ENCODE measurements around the gene GGTLC2.
"Not testable (repeated sequence)": the region's sequence is repeated elsewhere in the genome, so short reads cannot be mapped to it uniquely, and the experiment has no call there.

Gene GGTLC2

GRCh38 chr22:22685586-22685985, 41.2 kb downstream of the GGTLC2 start:
- no peak for TF ChIP-seq CTCF (IDR thresholded peaks at IDR 0.05; ENCODE audit: control insufficient read depth, insufficient read depth, low read depth, low read length, missing control alignments)
- H3K4me3 ChIP-seq (ENCODE audit: control insufficient read depth, low read depth, low read length), result no peak overlapping the region
- DNase-seq (ENCODE audit: low read depth), result no peak

GRCh38 chr22:22686202-22687115, 42.0 kb downstream of the GGTLC2 start:
- not testable (repeated sequence) for DNase-seq (ENCODE audit: low read depth); H3K4me3 ChIP-seq (ENCODE audit: control insufficient read depth, low read depth, low read length)

DNA sequence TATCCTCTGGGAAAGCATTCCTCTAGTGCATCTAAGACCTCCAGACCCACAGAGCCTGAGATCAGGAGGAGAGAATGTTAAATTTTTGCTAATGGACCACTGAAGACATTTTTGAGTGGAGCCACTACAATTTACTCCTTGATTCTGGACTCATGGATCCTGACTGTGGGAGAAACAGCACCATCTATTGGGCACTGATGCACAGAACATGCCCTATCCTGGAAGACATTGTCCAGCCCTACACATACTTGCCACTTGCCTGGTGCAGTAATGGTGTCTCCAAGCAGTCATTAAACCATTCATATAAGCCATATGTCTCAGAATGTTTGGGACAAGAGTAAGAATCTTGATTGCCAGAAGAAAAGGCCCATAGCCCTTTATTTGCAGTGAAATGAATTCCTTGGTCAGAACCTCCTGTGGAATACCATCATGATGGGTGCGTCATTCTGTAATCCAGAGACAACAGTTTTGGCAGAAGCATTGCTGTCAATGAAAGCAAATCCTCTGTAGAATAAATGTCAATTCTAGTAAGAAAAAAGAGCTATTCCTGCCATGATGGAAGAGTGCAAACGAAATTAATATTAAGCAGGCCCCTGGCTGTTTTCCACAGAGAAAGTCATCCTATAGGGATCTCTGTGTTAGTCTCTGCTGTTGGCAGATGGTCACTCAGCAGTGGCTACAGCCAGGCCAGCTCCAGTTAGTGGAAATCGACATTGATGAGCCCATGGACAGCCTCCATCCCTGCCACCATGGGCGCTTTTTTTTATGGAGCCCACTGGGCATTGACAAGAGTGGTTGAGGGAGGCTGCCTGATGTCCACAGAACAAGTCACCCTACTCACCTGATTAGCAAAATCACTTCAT, 43.5 kb downstream of the GGTLC2 start:
- peak; percentile 3 for DNase-seq (ENCODE audit: low read depth)

DNA sequence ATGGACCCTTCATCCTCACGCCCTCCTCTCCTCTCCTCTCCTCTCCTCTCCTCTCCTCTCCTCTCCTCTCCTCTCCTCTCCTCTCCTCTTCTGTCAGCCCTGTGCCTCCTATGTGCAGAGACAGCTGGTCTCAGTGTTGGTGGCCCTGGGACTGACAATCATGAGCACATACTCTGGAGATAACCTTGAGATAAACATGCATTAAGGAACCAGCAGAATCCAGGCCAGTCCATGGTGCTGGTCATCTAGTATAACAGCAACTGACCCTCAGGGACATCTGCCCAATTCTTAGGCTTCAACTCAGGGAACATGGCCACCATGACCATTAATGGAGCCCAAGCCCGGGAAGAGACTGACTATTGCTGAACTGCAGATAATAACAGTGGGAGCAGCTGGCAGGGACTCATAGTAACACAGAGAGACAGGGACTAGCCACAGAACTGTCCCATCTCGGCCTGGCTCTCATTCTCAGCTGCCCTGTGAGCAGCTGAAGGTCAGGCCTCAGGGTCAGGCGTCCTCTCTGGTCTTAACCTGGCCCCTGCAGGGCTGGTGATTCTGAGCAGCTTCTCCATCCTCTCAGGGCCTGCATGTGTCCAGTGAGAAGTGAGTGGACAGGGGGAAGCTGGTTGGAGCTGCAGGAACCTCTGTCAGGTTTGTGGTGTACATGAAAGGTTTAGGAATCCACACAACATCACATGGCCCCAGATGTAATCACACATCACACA, 45.4 kb downstream of the GGTLC2 start:
- no peak for TF ChIP-seq CTCF (IDR thresholded peaks at IDR 0.05; ENCODE audit: control insufficient read depth, insufficient read depth, low read depth, low read length, missing control alignments)
- no peak overlapping the region for H3K4me3 ChIP-seq (ENCODE audit: control insufficient read depth, low read depth, low read length)
- no peak for DNase-seq (ENCODE audit: low read depth)

More for the DNA sequence above, 43.5 kb downstream of the GGTLC2 start:
- peak; percentile 64 for TF ChIP-seq CTCF (IDR thresholded peaks at IDR 0.05; ENCODE audit: control insufficient read depth, insufficient read depth, low read depth, low read length, missing control alignments)
- no peak overlapping the region for H3K4me3 ChIP-seq (ENCODE audit: control insufficient read depth, low read depth, low read length)

DNA sequence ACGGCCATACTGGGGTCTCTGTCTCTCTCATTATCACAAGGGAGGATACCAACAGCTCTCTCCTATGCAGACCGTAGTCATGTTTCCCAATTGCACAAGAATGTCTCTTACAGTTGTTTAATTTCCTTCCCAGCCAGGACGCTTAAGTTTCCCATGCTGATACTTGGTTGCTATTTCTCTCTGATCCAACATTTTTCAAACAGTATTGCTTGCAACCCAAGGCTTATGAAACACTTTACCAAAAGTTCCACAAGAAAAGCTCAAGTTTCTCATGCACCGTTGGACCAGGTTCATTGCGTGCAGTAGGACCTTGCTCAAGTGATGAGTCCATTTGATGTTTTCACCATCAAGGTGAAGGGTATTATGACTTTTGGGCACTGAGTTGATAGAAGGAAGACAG, 46.6 kb downstream of the GGTLC2 start:
- H3K4me3 ChIP-seq (ENCODE audit: control insufficient read depth, low read depth, low read length), result no peak overlapping the region
- no peak for DNase-seq (ENCODE audit: low read depth)
- TF ChIP-seq CTCF (IDR thresholded peaks at IDR 0.05; ENCODE audit: control insufficient read depth, insufficient read depth, low read depth, low read length, missing control alignments), result no peak

GRCh38 chr22:22691716-22692701, 47.6 kb downstream of the GGTLC2 start:
- DNase-seq (ENCODE audit: low read depth), result no peak
- no peak for TF ChIP-seq CTCF (IDR thresholded peaks at IDR 0.05; ENCODE audit: control insufficient read depth, insufficient read depth, low read depth, low read length, missing control alignments)
- H3K4me3 ChIP-seq (ENCODE audit: control insufficient read depth, low read depth, low read length), result no peak overlapping the region
